DOHH2 (cell line): ENCODE results near the gene AP5S1.

Experiments used
- H3F3A ChIP-seq: fragments of 200-600 bp; sonication (generic), shearing (Covaris generic); 2 replicates; pipeline ENCODE4 v1.6.0; 2016; ENCODE audit warnings: antibody characterized with exemption, mild to moderate bottlenecking; ENCODE audit not compliant: control insufficient read depth, insufficient read depth
- H3K27ac ChIP-seq: fragments of 200-600 bp; sonication (generic); 2 replicates; pipeline ENCODE4 v1.5.1; 2014; ENCODE audit warnings: low read depth, mild to moderate bottlenecking, low read length, moderate library complexity
- H3K27me3 ChIP-seq: fragments of 200-600 bp; sonication (generic); 2 replicates; pipeline ENCODE4 v1.6.1; 2014; ENCODE audit warnings: mild to moderate bottlenecking, low read length, mixed read lengths; ENCODE audit not compliant: control insufficient read depth
- H3K36me3 ChIP-seq: fragments of 200-600 bp; sonication (generic); 2 replicates; pipeline ENCODE4 v1.6.1; 2014; ENCODE audit warnings: mild to moderate bottlenecking, low read length, moderate library complexity, mixed read lengths; ENCODE audit not compliant: control insufficient read depth
- H3K4me1 ChIP-seq: fragments of 200-600 bp; sonication (generic); 2 replicates; pipeline ENCODE4 v1.6.1; 2014; ENCODE audit warnings: mild to moderate bottlenecking, low read length, mixed read lengths; ENCODE audit not compliant: control insufficient read depth
- H3K4me2 ChIP-seq: fragments of 200-600 bp; sonication (generic); 2 replicates; pipeline ENCODE4 v1.6.0; 2014; ENCODE audit warnings: mild to moderate bottlenecking, low read length, moderate library complexity
- H3K4me3 ChIP-seq: fragments of 200-600 bp; sonication (generic); 2 replicates; pipeline ENCODE4 v1.5.1; 2014; ENCODE audit warnings: mild to moderate bottlenecking, low read length, mixed read lengths
- H3K79me2 ChIP-seq: fragments of 200-600 bp; sonication (generic); 2 replicates; pipeline ENCODE4 v1.6.1; 2014; ENCODE audit warnings: mild to moderate bottlenecking, low read length, mixed read lengths; ENCODE audit not compliant: control insufficient read depth
- H3K9me2 ChIP-seq: fragments of 200-600 bp; sonication (generic); replicated peaks from 2 replicates; pipeline ENCODE4 v1.6.1; 2014; ENCODE audit warnings: mild to moderate bottlenecking, low read length, mixed read lengths; ENCODE audit not compliant: control insufficient read depth
- H3K9me3 ChIP-seq: fragments of 200-600 bp; sonication (generic); 2 replicates; pipeline ENCODE4 v1.6.1; 2014; ENCODE audit warnings: antibody characterized with exemption, low read length, mixed read lengths; ENCODE audit not compliant: control insufficient read depth, insufficient read depth
- H4K20me1 ChIP-seq: fragments of 200-600 bp; sonication (generic); 2 replicates; pipeline ENCODE4 v1.6.0; 2014; ENCODE audit warnings: low read depth, mild to moderate bottlenecking, antibody characterized with exemption, low read length, moderate library complexity; ENCODE audit not compliant: control insufficient read depth, insufficient read depth
- CTCF ChIP-seq: fragments of 200-600 bp; sonication (generic); IDR thresholded peaks from one replicate; pipeline ENCODE4 v1.5.1; 2014; ENCODE audit warnings: antibody characterized with exemption, mild to moderate bottlenecking, low read depth, low read length; ENCODE audit not compliant: poor library complexity, severe bottlenecking
- EZH2phosphoT487 ChIP-seq: fragments of 200-600 bp; sonication (generic); IDR thresholded peaks from 2 replicates; pipeline ENCODE4 v1.6.1; 2017; ENCODE audit warnings: borderline replicate concordance, mild to moderate bottlenecking, antibody characterized with exemption, low read length, moderate library complexity, mixed read lengths

Gene AP5S1

GRCh38 chr20:3819411-3820047, 818 bp upstream of the AP5S1 start:
- Histone ChIP-seq H3K4me3 (peak overlapping the region; percentile 85), H3K4me2 (peak overlapping the region; percentile 81), H3K79me2 (peaks cover 14% of the 10 kb centered on the region), H3K9me3 (no peaks in the 10 kb centered on the region), H3K4me1 (peaks cover 24% of the 10 kb centered on the region), H3K9me2 (no peaks in the 10 kb centered on the region), H3F3A (no peaks in the 10 kb centered on the region), H3K27me3 (no peaks in the 10 kb centered on the region; the same call in 1 of the 2 replicates), H4K20me1 (no peaks in the 10 kb centered on the region), H3K36me3 (peaks cover 17% of the 10 kb centered on the region), H3K27ac (peak overlapping the region; percentile 10; the same call in 1 of the 2 replicates)
- TF ChIP-seq CTCF (no peak), EZH2phosphoT487 (no peak)

- H4K20me1 ChIP-seq: no peaks in the 10 kb centered on the region
- TF ChIP-seq CTCF: no peak
- TF ChIP-seq EZH2phosphoT487: no peak
- H3K9me2 ChIP-seq: no peaks in the 10 kb centered on the region
- H3F3A ChIP-seq: no peaks in the 10 kb centered on the region
- peak overlapping the region; percentile 85 for H3K4me3 ChIP-seq
- H3K36me3 ChIP-seq: peaks cover 19% of the 10 kb centered on the region
- H3K9me3 ChIP-seq: no peaks in the 10 kb centered on the region
- peak overlapping the region; percentile 64 for H3K27ac ChIP-seq
- H3K4me1 ChIP-seq: peaks cover 26% of the 10 kb centered on the region
- peaks cover 14% of the 10 kb centered on the region for H3K79me2 ChIP-seq
- peak overlapping the region; percentile 81 for H3K4me2 ChIP-seq
- no peaks in the 10 kb centered on the region; the same call in 1 of the 2 replicates for H3K27me3 ChIP-seq
Measured at GRCh38 chr20:3820901-3821727, 767 bp downstream of the AP5S1 start.

- no peaks in the 10 kb centered on the region for H3K27me3 ChIP-seq
- no peak overlapping the region for H3K4me3 ChIP-seq
- H3K27ac ChIP-seq: no peak overlapping the region
- H4K20me1 ChIP-seq: no peaks in the 10 kb centered on the region
- TF ChIP-seq EZH2phosphoT487: no peak
- TF ChIP-seq CTCF: no peak
- peaks cover 29% of the 10 kb centered on the region for H3K4me1 ChIP-seq
- no peaks in the 10 kb centered on the region for H3F3A ChIP-seq
- peaks cover 14% of the 10 kb centered on the region for H3K79me2 ChIP-seq
- no peaks in the 10 kb centered on the region for H3K9me2 ChIP-seq
- no peaks in the 10 kb centered on the region for H3K9me3 ChIP-seq
- no peak overlapping the region for H3K4me2 ChIP-seq
- H3K36me3 ChIP-seq: peaks cover 21% of the 10 kb centered on the region
Measured at GRCh38 chr20:3821996-3822395, 1.6 kb downstream of the AP5S1 start.
